ENCODE results near the gene AKAP8.

AKAP8 gene

GRCh38 chr19:15332311-15332996 lies 47.1 kb downstream of the AKAP8 start, which contains the start of gene BRD4:
BRD4 (minus strand) TSS chr19:15332539; CDS start chr19:15273099, 59,440 bp downstream.
- peak; percentile 47 to 77 (median 50) for DNase-seq (ENCODE audit: low read depth in 3 of 3)

DNA sequence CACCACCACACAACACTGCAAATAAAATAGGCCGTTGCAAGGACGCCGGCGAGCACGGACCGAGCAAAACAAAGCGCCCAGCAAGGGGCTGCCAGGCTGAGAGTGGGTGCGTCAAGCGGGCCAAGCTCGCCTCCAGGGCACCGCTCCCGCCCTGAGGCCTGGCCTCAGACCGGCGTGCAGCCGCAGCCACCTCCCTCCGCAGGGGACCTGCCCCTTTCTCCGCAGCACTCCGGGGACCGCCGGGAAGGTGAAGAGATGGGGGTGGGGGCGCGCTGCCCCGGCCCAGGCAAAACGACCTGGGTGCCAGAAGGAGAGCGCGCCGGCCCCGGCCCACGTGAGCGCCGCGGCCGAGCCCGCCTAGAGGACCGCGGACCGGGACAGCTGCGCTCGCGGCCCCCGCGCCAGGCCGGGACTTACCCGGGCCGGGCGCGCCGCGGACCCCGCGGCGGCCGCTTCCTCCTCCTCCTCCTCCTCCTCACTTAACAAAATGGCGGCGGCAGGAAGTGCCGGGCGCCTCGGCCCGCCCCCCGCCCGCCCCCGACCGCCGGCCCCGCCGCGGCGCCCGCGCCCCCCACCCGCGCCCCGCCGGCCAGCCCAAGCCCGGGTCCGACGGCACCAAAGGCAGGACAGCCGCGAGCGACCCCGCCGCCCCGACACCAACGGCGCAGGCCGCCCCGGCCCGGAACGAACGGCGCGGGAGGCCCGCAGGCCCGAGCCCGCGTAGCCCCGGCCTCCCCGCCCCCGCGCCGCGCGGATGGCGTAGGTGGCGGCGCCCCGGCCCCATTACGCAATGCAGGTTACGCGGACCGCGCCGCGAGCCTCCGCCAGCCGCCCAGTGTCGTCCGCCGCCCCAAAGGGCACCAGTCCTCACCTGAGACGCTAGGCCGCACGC lies 47.9 kb downstream of the AKAP8 start:
- peak in 2 of 3 donors; percentile 36 to 45 for DNase-seq (ENCODE audit: low read depth in 3 of 3)

- DNase-seq (ENCODE audit: low read depth in 3 of 3), result no peak
Observed at GRCh38 chr19:15330801-15331418, 48.7 kb downstream of the AKAP8 start.

- no peak for DNase-seq (ENCODE audit: low read depth in 3 of 3)
Observed at GRCh38 chr19:15328312-15328711, 51.3 kb downstream of the AKAP8 start.

DNA sequence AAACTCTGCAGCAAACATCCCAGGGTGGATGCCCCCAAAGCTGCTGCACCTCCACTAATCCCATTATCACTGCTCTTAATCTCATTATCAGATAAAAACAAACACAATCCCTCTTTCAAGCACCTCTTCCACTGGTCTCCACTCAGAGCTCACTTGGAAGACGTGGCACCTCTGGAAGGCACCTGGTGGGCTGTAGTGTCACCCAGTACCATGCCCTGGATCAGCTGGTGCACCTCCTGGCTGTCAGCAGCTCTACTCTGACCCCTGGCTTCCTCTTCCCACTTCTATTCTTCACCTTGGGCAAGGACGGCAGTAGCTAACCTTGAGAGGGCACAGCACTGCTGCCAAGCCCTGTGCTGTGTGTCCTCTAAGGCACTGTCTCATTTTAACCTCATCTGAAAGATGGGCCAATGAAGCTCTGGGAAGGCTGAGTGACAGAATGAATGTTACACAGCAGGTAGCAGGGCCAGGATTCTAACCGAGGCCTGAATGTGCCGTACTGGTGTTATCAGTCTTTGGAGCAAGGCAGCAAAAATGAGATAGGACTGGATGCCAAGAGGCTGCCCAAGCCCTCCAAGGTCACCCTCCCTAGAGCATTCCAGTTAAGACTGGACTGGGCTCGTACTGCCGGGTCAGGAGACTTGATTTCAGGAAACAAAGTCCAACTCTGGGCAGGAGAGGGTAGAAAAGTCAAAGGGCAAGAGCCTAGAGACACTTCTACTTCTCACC lies 54.6 kb downstream of the AKAP8 start:
- no peak for DNase-seq (ENCODE audit: low read depth in 3 of 3)

DNA sequence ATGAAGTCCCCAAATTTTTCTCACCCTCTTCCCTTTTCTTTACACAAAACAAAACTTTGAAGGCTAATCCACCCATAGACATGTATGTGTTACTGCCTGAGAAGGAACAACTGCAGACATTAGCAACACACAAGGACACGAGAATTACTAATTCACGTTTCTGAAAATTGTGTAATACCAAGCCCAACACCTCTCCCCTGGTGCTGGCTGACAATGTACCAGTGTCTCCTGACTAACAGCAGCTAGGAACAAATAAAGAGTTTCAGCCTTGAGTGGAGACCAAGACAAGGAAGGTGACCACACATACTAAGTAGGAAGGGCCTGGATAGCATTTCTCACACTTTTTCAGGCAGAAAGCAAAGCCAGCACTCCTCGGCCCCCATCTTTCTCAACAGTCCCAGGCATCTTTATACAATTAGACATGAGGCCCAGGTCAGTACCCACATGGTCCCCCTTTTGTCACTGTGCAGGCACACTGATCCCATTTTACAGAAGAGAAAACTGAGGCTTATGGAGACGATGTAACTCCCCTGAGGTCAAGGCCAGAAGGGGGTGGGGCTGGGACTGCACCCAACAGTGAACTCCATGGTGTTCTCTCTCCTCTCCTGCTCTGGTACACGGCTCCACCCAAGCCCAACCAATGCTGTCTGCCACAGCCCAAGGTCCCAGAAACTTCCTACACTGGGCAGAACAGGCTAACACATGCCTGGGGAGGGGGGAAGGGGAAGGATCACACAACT lies 55.9 kb downstream of the AKAP8 start:
- no peak for DNase-seq (ENCODE audit: low read depth in 3 of 3)

- no peak for DNase-seq (ENCODE audit: low read depth in 3 of 3)
Observed at GRCh38 chr19:15321739-15322138, 57.8 kb downstream of the AKAP8 start.

DNA sequence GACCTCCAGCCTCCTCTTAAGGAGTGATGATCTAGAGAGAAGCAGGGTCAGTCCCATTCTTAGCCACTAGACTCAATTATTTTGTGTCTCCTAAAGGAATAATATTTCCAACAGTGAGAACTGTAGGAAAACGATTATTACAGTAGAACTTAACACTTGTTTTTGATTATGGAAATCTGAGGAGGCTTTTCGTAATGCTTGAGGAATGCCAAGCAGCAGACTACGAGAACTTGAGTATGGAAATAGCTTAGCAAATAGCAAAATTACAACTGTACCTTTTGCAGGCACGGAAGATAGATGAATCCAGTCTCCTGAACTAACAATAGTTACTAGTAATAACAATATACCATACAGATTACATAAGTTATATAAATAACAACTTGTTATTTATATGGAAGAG lies 59.5 kb downstream of the AKAP8 start:
- DNase-seq (ENCODE audit: low read depth in 3 of 3), result no peak

GRCh38 chr19:15318241-15318691 lies 61.3 kb downstream of the AKAP8 start:
- no peak for DNase-seq (ENCODE audit: low read depth in 3 of 3)

DNA sequence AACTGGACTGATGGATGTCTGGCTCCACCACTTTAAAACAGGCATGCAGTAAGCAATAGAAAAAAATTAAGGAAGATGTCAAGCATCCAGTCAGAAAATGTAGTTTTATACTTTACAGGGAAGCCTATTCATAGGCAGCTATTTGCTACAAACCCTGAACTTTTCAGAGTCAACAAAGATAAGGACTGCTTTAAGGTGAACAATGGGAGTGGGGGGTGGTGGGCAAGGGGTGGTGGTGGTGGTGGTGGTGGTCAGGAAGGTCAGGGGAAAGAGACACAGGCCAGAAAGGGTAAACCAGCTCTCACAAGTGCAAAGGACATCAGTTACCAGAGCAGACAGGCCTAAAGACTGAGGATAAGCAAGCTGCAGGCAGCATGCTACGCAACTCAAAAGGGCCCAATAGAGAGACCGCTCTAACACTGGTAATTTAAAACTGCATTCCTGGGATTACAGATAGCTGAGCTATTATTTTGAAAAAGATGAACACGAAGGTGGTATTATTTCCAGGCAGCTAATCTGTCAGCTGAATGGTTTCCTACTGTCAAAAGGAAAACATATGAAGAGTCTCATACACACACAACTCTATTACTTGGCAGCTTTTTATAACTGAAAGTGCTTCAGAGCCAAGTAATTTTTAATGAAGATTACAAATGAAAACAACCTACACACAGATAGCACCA lies 62.1 kb downstream of the AKAP8 start:
- DNase-seq (ENCODE audit: low read depth in 3 of 3), result no peak

DNA sequence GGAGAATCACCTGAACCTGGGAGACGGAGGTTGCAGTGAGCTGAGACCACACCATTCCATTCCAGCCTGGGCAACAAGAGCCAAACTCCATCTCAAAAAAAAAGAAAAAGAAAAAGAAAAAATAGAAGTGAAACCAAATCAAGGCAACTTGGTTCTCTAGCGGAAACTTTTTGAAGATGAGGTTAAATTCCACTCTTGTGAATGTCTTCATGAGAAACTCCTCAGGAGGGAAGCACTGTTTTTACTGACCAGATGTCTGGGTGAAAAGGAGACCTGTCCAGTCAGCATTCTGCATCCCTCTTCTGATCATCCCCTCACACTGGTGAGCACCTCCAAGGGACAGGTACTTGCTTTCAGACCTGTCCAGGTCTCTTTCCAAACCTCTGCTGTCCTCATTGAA lies 63.1 kb downstream of the AKAP8 start:
- DNase-seq (ENCODE audit: low read depth in 3 of 3), result no peak

- no peak for DNase-seq (ENCODE audit: low read depth in 3 of 3)
Observed at GRCh38 chr19:15315101-15315500, 64.5 kb downstream of the AKAP8 start.

DNA sequence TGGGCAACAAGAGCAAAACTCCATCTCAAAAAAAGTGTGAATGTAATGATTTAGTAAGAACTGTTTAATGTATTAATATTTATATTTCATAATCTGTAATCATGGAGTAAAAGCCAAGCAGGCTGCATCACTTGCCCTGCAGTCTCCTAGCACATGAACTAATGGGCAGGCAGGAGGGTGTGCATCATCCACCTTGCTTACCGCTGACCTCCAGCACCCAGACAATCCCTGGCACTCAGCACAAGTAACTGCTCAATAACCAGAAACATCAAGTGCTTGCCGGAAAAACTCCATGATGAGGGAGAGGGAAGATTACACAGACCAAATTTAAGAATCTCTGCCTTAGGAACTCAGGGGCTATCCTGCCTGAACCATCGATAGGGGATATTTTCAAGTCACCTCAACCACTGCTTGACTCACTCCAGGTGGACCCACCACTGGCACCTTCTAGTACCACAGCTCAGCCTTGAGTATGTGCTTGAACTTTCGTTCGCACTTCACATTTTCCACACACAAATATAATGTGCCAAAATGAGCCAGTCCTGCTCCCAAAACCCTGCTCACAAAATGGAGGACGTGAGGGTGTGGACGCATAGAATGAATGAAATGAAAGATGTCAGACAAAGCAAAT lies 65.8 kb downstream of the AKAP8 start:
- DNase-seq (ENCODE audit: low read depth in 3 of 3), result no peak

- no peak for DNase-seq (ENCODE audit: low read depth in 3 of 3)
Observed at GRCh38 chr19:15307169-15307568, 72.4 kb downstream of the AKAP8 start.

DNA sequence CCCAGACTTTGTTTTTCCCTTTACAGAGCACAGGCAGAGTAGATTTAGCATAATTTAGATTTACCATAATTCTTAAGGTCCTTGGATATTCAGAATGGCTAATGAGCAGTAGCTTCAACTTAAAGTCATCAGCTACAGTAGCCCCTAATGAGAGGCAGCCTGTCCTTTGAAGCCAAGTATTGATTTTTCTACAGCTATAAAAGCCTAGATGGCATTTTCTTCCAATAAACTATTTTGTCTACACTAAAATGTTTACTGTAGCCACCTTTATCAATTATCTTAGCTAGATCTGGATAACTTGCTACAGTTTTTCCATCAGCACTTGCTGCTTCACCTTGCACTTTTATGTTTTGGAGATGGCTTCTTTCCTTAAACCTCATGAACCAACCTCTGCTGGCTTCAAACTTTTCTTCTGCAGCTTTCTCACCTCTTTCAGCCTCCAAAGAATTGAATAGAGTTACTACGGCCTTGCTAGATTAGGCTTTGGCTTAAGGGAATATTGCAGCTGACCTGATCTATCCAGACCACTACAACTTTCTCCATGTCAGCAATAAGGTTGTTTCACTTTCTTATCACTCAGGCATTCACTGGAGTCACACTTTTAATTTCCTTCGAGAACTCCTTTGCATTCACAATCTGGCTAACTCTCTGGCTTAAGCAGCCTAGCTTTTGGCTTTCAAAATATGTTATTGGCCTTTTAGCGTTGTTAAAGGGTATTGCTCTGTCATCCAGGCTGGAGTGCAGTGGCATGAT lies 73.8 kb downstream of the AKAP8 start:
- no peak for DNase-seq (ENCODE audit: low read depth in 3 of 3)

GRCh38 chr19:15304140-15304705 lies 75.4 kb downstream of the AKAP8 start:
- peak in 1 of 3 donors; percentile 22 for DNase-seq (ENCODE audit: low read depth in 3 of 3)

Data from stimulated activated CD4-positive, alpha-beta T cell treated with anti-CD3 and anti-CD28 coated beads, TNF-alpha, amount 100 ng/mL, for 48 hours (primary cell).